Hindlimb muscle (tissue), 1 donor: ENCODE data around the gene KCNB1. TPM values are rescaled to one million over a fixed set of nuclear protein-coding genes. Genes with fewer than 3 reads are reported as not detected.

Experiments
- DNase-seq: peaks from one replicate; pipeline ENCODE4 v3.0.0-alpha.2; 2013
- polyA plus RNA-seq: library from polyadenylated mRNA; unstranded; fragments of 120-200 nt; gene quantifications from one replicate; pipeline ENCODE4 v1.2.1, GENCODE V29; 2013; ENCODE audit not compliant: insufficient read length

Gene KCNB1
- polyA plus RNA-seq, 1 donor = 9.0 TPM

DNA sequence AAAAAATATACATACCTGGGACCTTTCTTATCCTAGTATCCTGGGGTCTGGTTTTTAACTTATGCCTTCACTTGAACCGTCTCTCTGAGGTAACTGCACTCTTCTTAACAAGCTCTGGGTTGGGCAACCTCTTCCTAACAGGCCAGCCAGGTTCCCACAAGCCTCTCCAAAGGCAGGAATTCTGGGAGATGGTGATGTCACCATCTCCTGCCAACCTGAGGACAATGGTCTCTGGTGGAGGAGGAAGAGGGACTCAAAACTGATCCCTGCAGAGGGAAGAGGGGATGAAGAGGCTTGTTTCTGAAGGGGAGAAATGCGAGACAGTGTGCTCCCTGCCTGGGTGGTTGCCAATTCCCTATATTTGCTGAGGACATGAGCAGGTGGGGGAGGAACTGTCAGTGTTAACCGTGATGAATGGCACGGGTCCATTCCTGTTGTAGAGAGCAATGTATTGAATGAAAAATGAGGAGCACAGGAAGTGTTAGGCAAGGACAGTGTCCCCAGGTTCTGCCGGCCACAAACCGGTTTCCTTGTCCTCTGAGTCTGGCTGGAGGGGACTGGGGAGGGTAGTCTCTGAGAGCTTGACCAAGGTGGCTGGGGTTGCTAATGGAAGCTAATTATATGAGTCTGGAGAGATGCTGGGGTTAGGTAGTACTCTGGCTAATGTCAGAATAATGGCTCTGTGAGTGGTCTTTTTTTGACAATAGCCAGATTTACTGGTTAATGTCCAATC lies 95.5 kb downstream of the KCNB1 start:
- DNase-seq = no peak

- DNase-seq = peak; percentile 18
These were observed 97.0 kb downstream of the KCNB1 start for GRCh38 chr20:49385465-49385864.

DNA sequence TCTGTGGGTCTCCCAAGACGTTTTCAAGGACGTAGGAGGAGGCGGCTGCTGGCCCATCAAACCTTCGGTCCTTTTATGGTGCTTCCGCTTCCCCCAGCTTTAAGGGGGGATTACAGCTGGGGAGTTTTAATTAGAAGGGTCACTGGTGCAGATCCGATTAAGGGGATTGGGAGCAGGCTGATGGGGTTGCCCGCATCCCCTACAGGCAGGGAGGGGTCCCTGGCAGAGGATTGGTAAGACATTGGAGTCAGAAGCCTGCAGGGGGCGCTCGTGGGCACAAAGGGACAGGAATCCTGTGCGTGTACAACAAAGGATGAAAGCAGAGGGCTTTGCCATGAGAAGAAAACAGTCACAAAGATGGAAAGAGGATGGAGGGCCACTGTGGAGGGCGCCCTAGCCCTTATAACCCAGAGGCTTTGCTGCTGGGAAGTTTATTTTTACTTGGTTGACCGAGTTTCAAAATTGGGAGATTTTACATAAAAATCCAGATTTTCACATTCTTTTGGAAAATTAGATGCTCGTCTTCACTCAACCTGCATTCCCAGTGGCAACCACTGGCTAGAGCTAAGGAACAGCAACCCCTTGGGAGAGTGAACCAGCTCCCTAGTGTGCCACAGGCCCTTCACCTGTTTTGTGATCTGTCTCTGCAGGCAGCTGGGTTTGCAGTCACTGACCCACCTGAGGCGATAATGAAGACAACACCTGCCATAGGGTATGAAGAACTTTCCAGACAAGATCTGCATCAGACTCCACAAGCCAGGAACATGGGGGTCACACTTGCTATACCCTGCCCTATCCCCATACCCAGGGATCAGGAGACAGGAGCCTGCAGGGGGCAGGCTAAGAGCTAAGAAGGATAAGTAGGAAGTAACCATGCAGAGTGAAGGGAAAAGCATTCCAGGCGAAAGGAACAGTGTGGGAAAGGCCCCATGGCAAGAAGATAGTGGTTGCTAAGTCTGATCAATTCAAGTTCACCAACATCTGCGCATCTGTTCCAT lies 97.7 kb downstream of the KCNB1 start:
- DNase-seq = peak; percentile 35

GRCh38 chr20:49381558-49382493 lies 100.6 kb downstream of the KCNB1 start:
- DNase-seq = peak; percentile 75

DNA sequence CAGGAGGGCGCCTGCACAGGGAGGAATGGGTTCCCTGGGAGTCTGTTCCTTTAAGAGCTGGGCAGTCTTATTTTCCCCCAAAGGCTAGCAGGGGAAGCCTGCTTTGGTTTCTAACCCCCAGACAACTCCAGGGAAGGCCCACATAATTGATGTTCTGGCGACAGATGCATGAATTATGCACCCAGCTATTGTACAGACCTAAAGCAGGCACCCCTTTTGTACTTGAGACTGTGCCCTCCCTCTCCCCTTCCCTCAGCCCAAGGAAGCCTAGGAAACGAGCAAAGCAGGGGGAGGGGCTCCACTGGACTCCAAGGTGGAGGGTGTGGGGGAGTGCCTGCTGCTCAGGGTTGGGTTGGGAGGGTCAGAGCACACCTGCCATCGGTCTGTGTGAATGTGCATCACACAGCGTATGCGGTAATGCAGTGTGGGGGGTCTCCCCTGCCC lies 102.1 kb downstream of the KCNB1 start:
- DNase-seq = no peak

DNA sequence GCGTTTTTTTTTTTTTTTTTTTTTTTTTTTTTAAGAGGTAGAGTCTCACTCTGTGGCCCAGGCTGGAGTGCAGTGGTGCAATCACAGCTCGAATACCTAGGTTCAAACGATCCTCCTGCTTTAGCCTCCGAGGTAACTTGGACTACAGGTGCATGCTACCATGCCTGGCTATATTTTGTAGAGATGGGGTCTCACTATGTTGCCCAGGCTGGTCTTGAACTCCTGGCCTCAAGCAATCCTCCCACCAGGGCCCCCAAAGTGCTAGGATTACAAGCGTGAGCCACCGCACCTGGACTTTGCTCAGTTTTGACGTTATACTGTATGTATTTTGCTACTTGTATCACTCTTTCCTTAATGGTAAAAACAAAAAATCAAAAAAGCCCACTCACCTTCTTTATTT lies 103.1 kb downstream of the KCNB1 start:
- DNase-seq = no peak

DNA sequence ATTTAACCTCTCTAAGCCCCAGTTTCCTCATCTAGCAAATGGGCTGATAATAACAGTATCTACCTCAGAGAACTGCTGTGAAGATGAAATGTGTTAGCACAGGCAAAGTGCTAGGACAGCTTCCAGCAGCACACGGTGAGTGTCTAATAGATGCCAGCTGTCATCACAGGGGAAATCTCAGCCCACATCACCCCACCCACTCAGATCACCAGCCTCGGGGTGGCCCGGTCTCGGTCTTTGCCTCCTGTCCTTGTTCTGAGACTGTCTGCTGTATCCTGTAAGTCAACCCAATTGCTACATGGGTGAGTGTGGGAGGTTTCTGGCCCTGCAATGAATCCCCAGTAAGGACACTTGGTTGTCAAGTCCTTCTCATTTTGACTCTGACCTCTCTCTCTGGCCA lies 105.1 kb downstream of the KCNB1 start:
- DNase-seq = no peak

DNA sequence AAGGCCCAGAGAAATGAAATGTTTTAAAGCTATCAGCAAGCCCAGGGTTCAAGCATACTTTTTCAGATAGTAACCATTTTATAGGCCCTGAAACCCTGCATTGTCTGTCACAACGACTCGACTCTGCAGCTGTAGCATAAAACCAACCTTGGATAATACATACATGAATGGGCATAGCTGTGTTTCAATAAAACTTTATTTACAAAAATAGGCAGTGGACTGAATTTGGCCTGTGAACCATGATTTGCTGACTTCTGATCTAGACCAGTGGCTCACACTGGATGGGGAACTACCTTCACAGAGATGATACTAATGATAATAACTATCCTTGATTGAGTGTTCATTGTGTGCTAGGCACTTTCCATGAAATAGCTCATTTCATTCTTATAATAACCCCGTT lies 107.3 kb downstream of the KCNB1 start:
- DNase-seq = no peak

GRCh38 chr20:49372095-49372734 lies 110.3 kb downstream of the KCNB1 start:
- no peak for DNase-seq

DNA sequence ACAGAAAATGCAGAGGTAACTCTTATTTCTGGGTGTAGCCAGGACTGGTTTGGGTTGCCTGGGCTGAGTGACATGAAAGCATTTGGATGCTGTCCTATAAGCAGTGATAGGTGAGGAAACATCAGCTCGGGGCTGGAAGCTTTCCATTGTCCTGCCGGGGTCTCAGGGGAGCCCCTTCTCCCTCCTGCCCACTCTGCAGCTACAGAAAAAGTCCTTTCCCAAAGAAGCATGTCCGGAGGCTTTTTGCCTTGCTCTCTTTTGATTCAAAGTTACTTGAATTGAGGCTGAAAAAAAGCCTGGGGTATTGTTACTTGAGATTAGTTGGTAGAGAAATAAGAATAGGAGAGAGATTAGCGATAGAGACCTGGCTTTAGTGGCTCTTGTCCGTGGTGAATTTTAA lies 113.9 kb downstream of the KCNB1 start:
- no peak for DNase-seq

DNA sequence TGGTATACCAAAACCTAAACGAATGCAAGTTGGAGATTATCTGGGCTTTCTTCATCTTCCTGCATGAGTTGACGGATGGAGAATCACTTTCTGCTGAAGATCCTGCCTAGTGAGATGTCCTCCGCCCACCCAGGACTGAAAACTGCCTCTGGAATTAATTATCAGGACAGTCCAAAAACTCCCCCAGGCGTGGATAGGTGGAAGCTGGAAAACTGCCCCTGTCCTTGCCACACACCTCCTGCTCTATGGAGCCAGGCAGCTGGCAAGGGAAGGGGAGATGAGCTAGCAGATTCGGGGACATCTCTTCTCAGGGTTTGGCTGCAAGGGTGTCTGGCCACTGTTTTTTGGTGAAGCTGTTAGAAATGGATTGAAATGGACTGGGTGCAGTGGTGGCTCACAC lies 115.4 kb downstream of the KCNB1 start:
- DNase-seq = no peak

GRCh38 chr20:49366687-49367086 lies 115.8 kb downstream of the KCNB1 start:
- no peak for DNase-seq

DNA sequence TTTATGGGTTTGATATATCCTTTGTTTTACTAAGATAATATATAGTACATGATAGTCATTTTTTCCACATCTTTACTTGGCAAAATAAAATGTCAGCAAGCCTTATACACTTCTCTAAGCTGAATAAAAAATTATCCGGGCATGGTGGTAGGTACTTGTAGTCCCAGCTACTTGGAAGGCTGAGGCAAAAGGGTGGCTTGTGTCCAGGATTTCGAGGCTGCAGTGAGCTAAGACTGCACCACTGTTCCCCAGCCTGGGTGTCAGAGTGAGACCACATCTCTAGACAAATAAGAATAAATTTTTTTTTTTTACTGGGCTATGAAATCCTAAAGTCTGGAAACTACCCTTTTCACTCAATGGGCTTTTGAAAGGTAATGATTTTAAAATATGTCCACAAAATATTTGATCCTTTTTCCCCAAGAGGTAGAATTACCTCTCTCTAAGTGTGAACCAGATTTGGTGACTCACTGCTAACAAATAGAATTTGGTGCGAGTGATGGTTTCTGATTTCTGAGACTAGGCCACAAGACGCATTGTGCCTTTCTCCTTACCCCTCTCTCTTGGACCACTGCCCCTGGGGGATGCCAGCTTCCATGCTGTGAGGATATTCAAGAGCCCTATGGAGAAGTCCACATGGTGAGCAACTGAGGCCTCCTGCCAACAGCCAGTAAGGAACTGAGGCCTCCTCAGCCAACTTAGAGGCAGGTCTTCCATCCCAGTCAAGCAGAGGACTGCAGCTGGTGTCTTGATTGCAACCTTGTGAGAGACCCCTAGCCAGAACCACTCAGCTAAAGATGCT lies 120.4 kb downstream of the KCNB1 start:
- DNase-seq = no peak

DNA sequence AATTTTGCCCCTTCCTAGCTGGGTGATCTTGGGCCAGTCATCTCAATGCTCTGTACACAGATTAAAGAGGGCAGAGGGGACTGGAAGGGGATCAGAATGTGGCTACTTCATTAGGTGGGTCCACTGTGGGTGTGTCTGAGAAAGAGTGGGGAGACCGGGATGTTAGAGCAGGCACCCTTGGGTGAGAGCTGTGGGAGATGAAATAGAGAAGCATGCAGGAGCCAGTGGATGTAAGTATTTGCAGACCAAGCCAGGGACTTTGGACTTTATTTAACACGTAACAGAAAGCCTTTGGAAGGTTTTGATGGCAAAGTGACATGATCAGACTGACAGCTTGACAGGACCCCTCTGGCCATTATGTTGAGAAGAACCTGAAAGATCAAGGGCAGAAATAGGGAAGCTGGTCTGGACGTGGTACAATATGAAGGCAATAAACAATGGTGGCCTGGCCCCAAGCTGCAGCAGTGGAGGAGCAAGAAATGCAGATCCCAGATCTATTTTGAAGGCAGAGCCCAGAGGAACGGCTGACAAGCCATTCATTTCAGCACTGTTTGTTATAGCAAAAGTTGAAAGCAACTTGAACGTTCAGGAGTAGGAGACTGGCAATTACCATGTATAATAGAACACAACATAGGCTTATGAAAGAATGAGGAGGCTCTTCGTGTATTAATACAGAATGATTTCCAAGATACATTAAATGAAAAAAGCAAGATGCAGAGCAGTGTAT lies 122.1 kb downstream of the KCNB1 start:
- DNase-seq = no peak

- no peak for DNase-seq
These were observed 125.8 kb downstream of the KCNB1 start for GRCh38 chr20:49356676-49357075.

- no peak for DNase-seq
These were observed 127.8 kb downstream of the KCNB1 start for GRCh38 chr20:49354673-49355072.

GRCh38 chr20:49353348-49353747 lies 129.1 kb downstream of the KCNB1 start:
- DNase-seq = no peak

DNA sequence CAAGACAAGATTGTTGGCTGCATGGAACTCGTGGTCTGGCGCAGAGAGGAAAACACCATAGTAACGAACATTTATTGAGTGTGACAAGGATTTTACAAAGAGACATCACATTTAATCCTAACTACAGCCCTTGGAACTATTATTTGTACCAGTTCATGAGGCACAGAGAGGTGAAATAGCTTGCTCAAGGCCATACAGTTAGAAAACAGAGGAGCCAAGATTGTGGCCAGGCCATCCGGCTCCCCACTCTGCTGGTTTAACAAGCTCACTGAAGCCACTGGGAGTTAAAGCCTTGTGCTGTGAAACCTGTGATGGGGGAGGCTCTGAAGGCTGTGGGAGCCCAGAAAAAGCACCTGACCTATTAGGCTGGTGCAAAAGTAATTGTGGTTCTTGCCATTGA lies 129.7 kb downstream of the KCNB1 start:
- no peak for DNase-seq

DNA sequence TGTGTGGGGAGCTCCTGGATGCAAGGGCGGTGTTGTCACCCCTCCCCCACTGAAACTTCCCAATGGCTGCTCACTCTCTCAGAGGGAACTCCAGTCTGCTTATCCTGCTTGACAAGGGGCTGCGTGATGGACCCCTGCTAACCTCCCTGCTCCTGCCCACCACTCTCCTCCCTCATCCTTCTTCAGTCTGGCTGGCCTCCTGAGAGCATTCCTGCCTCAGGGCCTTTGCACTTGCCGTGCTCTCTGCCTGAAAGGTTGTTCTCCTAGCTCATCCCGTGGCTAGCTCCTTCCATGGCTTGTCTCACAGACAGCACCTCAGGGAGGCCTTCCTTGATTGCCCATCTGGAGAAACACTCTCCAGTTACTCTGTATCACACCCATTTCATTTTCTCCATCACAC lies 130.7 kb downstream of the KCNB1 start:
- no peak for DNase-seq

- DNase-seq = no peak
These were observed 132.7 kb downstream of the KCNB1 start for GRCh38 chr20:49349694-49350252.
